Kidney epithelial cell (primary cell): ENCODE data around the gene FANCF. TPM values are rescaled to one million over a fixed set of nuclear protein-coding genes. Genes with fewer than 3 reads are reported as not detected.

Source experiments
- DNase-seq: peaks from one replicate; pipeline ENCODE4 v3.0.0-alpha.2; 2010; ENCODE audit warnings: low read depth
- H3K27me3 ChIP-seq: 2 replicates; pipeline ENCODE4 v1.6.0; 2011; ENCODE audit warnings: low read length; ENCODE audit not compliant: control insufficient read depth, insufficient read depth
- H3K36me3 ChIP-seq: 2 replicates; pipeline ENCODE4 v1.5.1; 2011; ENCODE audit warnings: low read length; ENCODE audit not compliant: control insufficient read depth, insufficient read depth
- H3K4me3 ChIP-seq: 2 replicates; pipeline ENCODE4 v1.5.1; 2011; ENCODE audit warnings: low read depth, mild to moderate bottlenecking, control low read depth, low read length
- total RNA-seq: library from RNA; depleted of rRNA; stranded (reverse); fragments of >200 nt; gene quantifications from 2 replicates; pipeline ENCODE4 v1.2.3, GENCODE V29; 2015
- TF ChIP-seq, protein P1 (sequence below): IDR thresholded peaks from 2 replicates; pipeline ENCODE4 v1.5.1; 2011; ENCODE audit warnings: mild to moderate bottlenecking, moderate library complexity, low read length, control low read depth, inconsistent platforms; ENCODE audit not compliant: insufficient read depth, poor library complexity, severe bottlenecking

The FANCF gene, protein sequence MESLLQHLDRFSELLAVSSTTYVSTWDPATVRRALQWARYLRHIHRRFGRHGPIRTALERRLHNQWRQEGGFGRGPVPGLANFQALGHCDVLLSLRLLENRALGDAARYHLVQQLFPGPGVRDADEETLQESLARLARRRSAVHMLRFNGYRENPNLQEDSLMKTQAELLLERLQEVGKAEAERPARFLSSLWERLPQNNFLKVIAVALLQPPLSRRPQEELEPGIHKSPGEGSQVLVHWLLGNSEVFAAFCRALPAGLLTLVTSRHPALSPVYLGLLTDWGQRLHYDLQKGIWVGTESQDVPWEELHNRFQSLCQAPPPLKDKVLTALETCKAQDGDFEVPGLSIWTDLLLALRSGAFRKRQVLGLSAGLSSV
- 16.8 and 19.2 TPM in 2 replicates for total RNA-seq

DNA sequence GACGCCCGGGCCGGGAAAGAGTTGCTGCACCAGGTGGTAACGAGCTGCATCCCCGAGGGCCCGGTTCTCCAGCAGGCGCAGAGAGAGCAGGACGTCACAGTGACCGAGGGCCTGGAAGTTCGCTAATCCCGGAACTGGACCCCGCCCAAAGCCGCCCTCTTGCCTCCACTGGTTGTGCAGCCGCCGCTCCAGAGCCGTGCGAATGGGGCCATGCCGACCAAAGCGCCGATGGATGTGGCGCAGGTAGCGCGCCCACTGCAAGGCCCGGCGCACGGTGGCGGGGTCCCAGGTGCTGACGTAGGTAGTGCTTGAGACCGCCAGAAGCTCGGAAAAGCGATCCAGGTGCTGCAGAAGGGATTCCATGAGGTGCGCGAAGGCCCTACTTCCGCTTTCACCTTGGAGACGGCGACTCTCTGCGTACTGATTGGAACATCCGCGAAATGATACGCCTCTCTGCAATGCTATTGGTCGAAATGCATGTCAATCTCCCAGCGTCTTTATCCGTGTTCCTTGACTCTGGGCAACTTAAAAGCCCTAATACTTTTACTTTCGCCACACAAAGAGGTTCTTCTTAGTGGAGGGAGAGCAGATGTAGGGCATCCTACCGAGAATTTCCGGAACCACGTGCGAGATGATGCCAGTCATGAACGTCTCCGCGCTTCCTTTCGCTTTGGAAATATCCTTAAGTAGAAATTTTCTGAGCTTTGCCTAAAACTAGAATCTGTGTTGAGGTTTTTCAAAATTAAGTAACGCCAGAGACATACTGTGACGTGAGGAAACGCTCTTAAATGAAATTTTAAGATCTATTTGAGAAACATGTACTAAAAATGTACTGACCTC lies at the start of gene FANCF:
Gene FANCF (minus strand): TSS at position 376 of the 840 bp plus-strand sequence. CDS start 13 bp downstream, at position 363.
- DNase-seq: peak; percentile 90
- TF ChIP-seq, protein P1, sequence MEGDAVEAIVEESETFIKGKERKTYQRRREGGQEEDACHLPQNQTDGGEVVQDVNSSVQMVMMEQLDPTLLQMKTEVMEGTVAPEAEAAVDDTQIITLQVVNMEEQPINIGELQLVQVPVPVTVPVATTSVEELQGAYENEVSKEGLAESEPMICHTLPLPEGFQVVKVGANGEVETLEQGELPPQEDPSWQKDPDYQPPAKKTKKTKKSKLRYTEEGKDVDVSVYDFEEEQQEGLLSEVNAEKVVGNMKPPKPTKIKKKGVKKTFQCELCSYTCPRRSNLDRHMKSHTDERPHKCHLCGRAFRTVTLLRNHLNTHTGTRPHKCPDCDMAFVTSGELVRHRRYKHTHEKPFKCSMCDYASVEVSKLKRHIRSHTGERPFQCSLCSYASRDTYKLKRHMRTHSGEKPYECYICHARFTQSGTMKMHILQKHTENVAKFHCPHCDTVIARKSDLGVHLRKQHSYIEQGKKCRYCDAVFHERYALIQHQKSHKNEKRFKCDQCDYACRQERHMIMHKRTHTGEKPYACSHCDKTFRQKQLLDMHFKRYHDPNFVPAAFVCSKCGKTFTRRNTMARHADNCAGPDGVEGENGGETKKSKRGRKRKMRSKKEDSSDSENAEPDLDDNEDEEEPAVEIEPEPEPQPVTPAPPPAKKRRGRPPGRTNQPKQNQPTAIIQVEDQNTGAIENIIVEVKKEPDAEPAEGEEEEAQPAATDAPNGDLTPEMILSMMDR: no peak
- Histone ChIP-seq H3K4me3 (peak within 1 kb of the TSS; percentile 96), H3K27me3 (no peaks in the 10 kb centered on the region), H3K36me3 (no peaks in the 10 kb centered on the region)

DNA sequence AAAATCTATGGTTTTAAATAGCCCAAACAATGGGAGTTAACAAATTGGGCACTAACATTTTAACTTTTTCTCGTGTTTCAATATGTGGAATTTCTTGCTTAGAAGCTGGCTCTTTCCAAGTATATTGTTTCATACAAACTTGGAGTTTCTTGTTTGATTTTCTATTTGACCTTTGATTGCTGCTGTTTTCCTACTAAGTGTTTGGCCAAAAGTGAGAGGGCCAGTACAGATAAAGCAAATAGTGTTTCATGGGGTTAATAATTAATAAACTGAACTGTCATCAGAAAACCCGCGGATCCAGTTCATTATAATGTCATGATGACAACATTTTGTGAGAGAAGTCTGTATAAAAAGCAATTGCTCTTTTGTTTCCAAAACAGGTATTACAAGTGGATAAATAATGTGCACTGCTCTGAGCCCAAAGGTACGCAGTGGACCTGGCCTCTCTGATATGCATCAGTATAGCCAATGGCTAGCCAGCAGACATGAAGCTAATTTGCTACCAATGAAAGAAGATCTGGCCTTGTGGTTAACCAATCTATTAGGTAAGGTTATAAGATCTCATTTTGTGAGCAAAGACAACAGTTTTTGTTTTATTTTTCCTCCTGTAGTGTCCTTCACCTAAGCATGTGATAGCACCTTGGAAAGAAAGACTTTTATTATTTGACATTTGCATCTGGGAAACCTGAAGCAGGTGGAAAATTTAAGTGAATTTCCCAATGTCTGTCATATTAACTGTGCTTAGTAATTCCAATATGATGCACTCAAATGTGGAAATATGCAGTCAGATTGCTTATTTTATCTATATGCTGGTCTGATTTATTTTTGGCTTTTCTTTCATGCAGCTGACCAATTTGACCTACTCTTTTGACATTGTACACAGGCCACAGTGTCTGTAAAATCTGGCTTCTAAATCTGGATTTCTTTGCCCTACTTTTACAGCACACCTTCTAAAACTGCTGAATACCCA lies 49.1 kb upstream of the FANCF start:
- no peak for DNase-seq
- H3K4me3 ChIP-seq: no peak overlapping the region
- no peaks in the 10 kb centered on the region for H3K36me3 ChIP-seq
- no peaks in the 10 kb centered on the region for H3K27me3 ChIP-seq
- TF ChIP-seq, protein P1: no peak

DNA sequence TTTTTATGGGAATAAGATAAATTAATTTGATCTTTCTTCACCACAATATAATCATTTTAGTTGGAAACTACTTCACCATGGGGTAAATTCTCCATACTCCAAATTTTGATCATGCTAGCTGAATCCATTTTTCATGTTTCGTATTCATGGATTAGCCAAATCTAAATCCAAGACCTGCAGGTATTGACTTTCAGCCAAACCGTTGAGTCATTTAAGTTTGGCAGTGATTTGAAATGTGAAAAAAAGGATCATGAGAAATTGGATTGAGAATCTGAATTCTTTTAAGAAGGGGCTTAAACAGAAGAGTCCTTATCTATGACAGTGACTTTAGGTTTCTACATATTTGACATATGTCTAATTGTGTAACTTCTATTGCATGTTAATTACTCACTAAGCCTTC lies 46.1 kb upstream of the FANCF start:
- no peak for DNase-seq
- TF ChIP-seq, protein P1: no peak
- Histone ChIP-seq H3K27me3 (no peaks in the 10 kb centered on the region), H3K4me3 (no peak overlapping the region), H3K36me3 (no peaks in the 10 kb centered on the region)

DNA sequence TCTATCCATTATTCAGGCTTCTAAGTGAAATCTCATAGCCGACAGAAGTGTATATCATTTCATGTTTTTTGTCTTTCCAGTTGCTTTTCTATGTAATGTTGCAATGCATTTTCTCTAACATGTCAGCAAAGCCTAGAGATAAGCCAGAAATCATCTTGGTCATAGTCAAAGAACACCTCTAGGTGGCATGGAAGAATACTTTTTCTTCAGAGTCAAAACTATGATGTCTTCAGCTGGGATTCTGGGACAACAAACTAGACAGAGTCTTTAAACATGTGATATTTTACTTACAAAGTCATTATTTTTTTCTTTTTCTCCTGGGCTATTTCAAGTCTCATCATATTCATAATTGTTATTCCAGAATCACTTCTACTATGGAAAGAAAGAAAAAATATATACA lies 45.2 kb upstream of the FANCF start:
- Histone ChIP-seq H3K4me3 (no peak overlapping the region), H3K36me3 (no peaks in the 10 kb centered on the region), H3K27me3 (peaks cover 2% of the 10 kb centered on the region)
- no peak for DNase-seq
- TF ChIP-seq, protein P1: peak; percentile 27

DNA sequence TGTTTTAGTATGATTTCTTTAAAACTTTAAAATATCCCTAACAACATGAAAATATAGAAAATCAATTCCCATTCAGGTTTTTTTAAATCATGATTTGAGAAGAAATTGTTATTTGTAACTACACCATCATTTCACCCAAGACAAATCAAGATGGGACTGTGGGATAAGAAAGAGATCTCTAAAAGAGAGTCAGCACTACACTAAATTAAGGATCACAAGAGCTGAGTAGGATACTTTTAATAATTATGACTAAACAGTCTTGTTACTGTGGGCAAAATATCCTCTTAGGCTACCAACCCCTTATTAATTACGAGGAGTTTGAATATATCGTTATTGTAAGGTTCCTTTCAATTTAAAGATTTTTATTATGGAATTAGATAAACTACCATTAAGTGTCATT lies 43.7 kb upstream of the FANCF start:
- Histone ChIP-seq H3K27me3 (peaks cover 2% of the 10 kb centered on the region), H3K4me3 (no peak overlapping the region), H3K36me3 (no peaks in the 10 kb centered on the region)
- TF ChIP-seq, protein P1: no peak
- DNase-seq: no peak
